Activated CD8-positive, alpha-beta memory T cell treated with anti-CD3 and anti-CD28 coated beads for 1 hour (primary cell): ENCODE results near the gene OR7C1.
"Not testable (repeated sequence)": the region's sequence is repeated elsewhere in the genome, so short reads cannot be mapped to it uniquely, and the experiment has no call there.

Experiments
- DNase-seq, 2 donors: peaks; one replicate each; pipeline ENCODE4 v3.0.0-alpha.2; 2020; ENCODE audit warnings: low read depth in 1 of 2; ENCODE audit errors: extremely low read depth in 1 of 2

The OR7C1 gene

GRCh38 chr19:14768001-14768400 is 67.0 kb downstream of the OR7C1 start:
- no peak for DNase-seq

- no peak for DNase-seq
Observed at GRCh38 chr19:14767466-14767971, 67.5 kb downstream of the OR7C1 start.

- DNase-seq = not testable (repeated sequence)
Observed at GRCh38 chr19:14765841-14766240, 69.1 kb downstream of the OR7C1 start.

- DNase-seq = not testable (repeated sequence)
Observed at GRCh38 chr19:14765403-14765802, 69.6 kb downstream of the OR7C1 start.

- no peak for DNase-seq
Observed at GRCh38 chr19:14764401-14764800, 70.6 kb downstream of the OR7C1 start.

GRCh38 chr19:14763497-14764145 is 71.4 kb downstream of the OR7C1 start:
- no peak for DNase-seq

- DNase-seq = no peak
Observed at GRCh38 chr19:14762111-14762510, 72.9 kb downstream of the OR7C1 start.

- no peak for DNase-seq
Observed at GRCh38 chr19:14761607-14762006, 73.4 kb downstream of the OR7C1 start.

GRCh38 chr19:14758816-14759215 is 76.2 kb downstream of the OR7C1 start:
- DNase-seq = no peak

GRCh38 chr19:14748601-14749000 is 86.4 kb downstream of the OR7C1 start:
- DNase-seq = no peak
